HCT116 (cell line): ENCODE measurements around the gene GPAM. TPM values are rescaled to one million over a fixed set of nuclear protein-coding genes. Genes with fewer than 3 reads are reported as not detected.

Experiments
- ATAC-seq: fragments of 200-7000 bp; cut with Tn5 transposase; 2 replicates; pipeline ENCODE4 v1.9.1; 2020; ENCODE audit warnings: mild to moderate bottlenecking, moderate library complexity
- BruUV-seq: library from RNA; stranded (reverse); fragments of 400-500 nt; replicated peaks from 2 replicates; lab custom pipeline; 2021; lab: Mats Ljungman, UMichigan
- CTCF ChIA-PET: fragments of 300-600 bp; sonication (Branson Sonifier 250); formaldehyde crosslinking; loops from one replicate; lab custom pipeline; 2021; ENCODE audit warnings: antibody characterized with exemption; lab: Charles Lee
- POLR2A ChIA-PET: fragments of 300-600, 350-600 bp; sonication (Branson Sonifier 250); formaldehyde crosslinking; loops from one replicate; lab custom pipeline; 2021; ENCODE audit warnings: antibody characterized with exemption; lab: Charles Lee
- RAD21 ChIA-PET, 2 experiments: fragments of 300-600 bp; sonication (Branson Sonifier 250); formaldehyde crosslinking; loops; one replicate each; lab custom pipeline; 2023; ENCODE audit warnings: low total read pairs in 2 of 2; ENCODE audit not compliant: uncharacterized antibody in 2 of 2, unreplicated experiment in 2 of 2, low non-redundant PET in 1 of 2; lab: Charles Lee
- DNase-seq: peaks from one replicate; pipeline ENCODE4 v3.0.0-alpha.2; 2010; ENCODE audit warnings: low read depth, low spot score
- H2AFZ ChIP-seq: fragments of 200-600 bp; shearing (Covaris generic), sonication (generic); 2 replicates; pipeline ENCODE4 v1.6.1; 2017; ENCODE audit warnings: low read depth, mixed run types, mixed read lengths, antibody characterized with exemption, low read length; ENCODE audit not compliant: poor library complexity, severe bottlenecking
- H3K27ac ChIP-seq: 2 replicates; pipeline ENCODE4 v1.5.1; 2012; ENCODE audit warnings: low read depth, low read length
- H3K27me3 ChIP-seq: fragments of 200-600 bp; sonication (generic); 2 replicates; pipeline ENCODE4 v1.6.1; 2016; ENCODE audit warnings: mixed run types, low read length, mixed read lengths; ENCODE audit not compliant: insufficient read depth
- H3K36me3 ChIP-seq, 2 experiments: fragments of 200-500 bp in 1 of 2; fragments of 200-600 bp in 1 of 2; sonication (Bioruptor generic) in 1 of 2; sonication (generic) in 1 of 2; 2 replicates each; pipeline versions ENCODE4 v1.5.1 to v1.6.1; 2014 to 2016; ENCODE audit warnings: low read length in 2 of 2, inconsistent platforms in 1 of 2, mixed read lengths in 1 of 2, mixed run types in 1 of 2; ENCODE audit not compliant: insufficient read depth in 2 of 2, control insufficient read depth in 1 of 2
- H3K4me1 ChIP-seq, 2 experiments: fragments of 200-600 bp in 1 of 2; sonication (generic) in 1 of 2; 2 replicates each; pipeline versions ENCODE4 v1.5.1 to v1.6.1; 2012 to 2017; ENCODE audit warnings: low read length in 2 of 2, inconsistent platforms in 1 of 2, mild to moderate bottlenecking in 1 of 2, mixed read lengths in 1 of 2, mixed run types in 1 of 2, moderate library complexity in 1 of 2; ENCODE audit not compliant: insufficient read depth in 2 of 2, control insufficient read depth in 1 of 2
- H3K4me2 ChIP-seq: fragments of 200-600 bp; sonication (generic); 2 replicates; pipeline ENCODE4 v1.6.1; 2017; ENCODE audit warnings: mixed run types, low read length, mixed read lengths
- H3K4me3 ChIP-seq, 2 experiments: fragments of 200-600 bp in 1 of 2; sonication (generic) in 1 of 2; replicated peaks in 1 of 2; 2 replicates each; pipeline ENCODE4 v1.5.1; 2011 to 2016; ENCODE audit warnings: low read length in 2 of 2, control low read depth in 1 of 2, low read depth in 1 of 2, mild to moderate bottlenecking in 1 of 2, mixed read lengths in 1 of 2, mixed run types in 1 of 2
- H3K79me2 ChIP-seq: fragments of 200-600 bp; sonication (generic); 2 replicates; pipeline ENCODE4 v1.6.1; 2017; ENCODE audit warnings: mild to moderate bottlenecking, mixed run types, low read length, moderate library complexity, mixed read lengths; ENCODE audit not compliant: insufficient read depth
- H3K9ac ChIP-seq: fragments of 200-600 bp; sonication (generic); 2 replicates; pipeline ENCODE4 v1.6.1; 2016; ENCODE audit warnings: low read length, mixed read lengths
- H3K9me2 ChIP-seq: fragments of 200-600 bp; sonication (generic), shearing (Covaris generic); 2 replicates; pipeline ENCODE4 v1.6.1; 2017; ENCODE audit warnings: mixed run types, mild to moderate bottlenecking, moderate library complexity; ENCODE audit not compliant: insufficient read depth
- H3K9me3 ChIP-seq, 2 experiments: fragments of 200-500 bp in 1 of 2; fragments of 200-600 bp in 1 of 2; sonication (Bioruptor generic) in 1 of 2; sonication (generic) in 1 of 2; 2 replicates each; pipeline ENCODE4 v1.6.1; 2014 to 2017; ENCODE audit warnings: low read length in 2 of 2, mixed read lengths in 2 of 2, inconsistent platforms in 1 of 2, low read depth in 1 of 2, mild to moderate bottlenecking in 1 of 2, mixed run types in 1 of 2, moderate library complexity in 1 of 2; ENCODE audit not compliant: control insufficient read depth in 1 of 2, insufficient read depth in 1 of 2
- H4K20me1 ChIP-seq: fragments of 200-600 bp; sonication (generic), shearing (Covaris generic); 2 replicates; pipeline ENCODE4 v1.6.1; 2017; ENCODE audit warnings: mixed run types, mild to moderate bottlenecking, moderate library complexity; ENCODE audit not compliant: insufficient read depth
- CBX3 ChIP-seq: IDR thresholded peaks from 2 replicates; pipeline ENCODE4 v1.6.1; 2012; ENCODE audit warnings: low read depth
- CEBPB ChIP-seq: IDR thresholded peaks from 2 replicates; pipeline ENCODE4 v1.6.1; 2012; ENCODE audit warnings: low read depth
- EGR1 ChIP-seq: IDR thresholded peaks from 2 replicates; pipeline ENCODE4 v1.6.1; 2012; ENCODE audit warnings: low read depth
- EZH2 ChIP-seq: fragments of 200-600 bp; sonication (generic); IDR thresholded peaks from 2 replicates; pipeline ENCODE4 v1.6.1; 2017; ENCODE audit warnings: antibody characterized with exemption, mixed run types
- FOSL1 ChIP-seq: IDR thresholded peaks from 2 replicates; pipeline ENCODE4 v1.6.1; 2012; ENCODE audit warnings: low read depth
- POLR2AphosphoS5 ChIP-seq: IDR thresholded peaks from 2 replicates; pipeline ENCODE4 v1.6.1; 2011; ENCODE audit warnings: mild to moderate bottlenecking, low read depth, low read length, moderate library complexity
- SIN3A ChIP-seq: IDR thresholded peaks from 2 replicates; pipeline ENCODE4 v1.6.1; 2012; ENCODE audit warnings: low read depth
- TCF7L2 ChIP-seq: IDR thresholded peaks from 2 replicates; pipeline ENCODE4 v1.7.0; 2011; ENCODE audit warnings: borderline replicate concordance, inconsistent platforms; ENCODE audit not compliant: insufficient read depth, insufficient read length; ENCODE audit errors: extremely low read depth
- ZBTB33 ChIP-seq: IDR thresholded peaks from 2 replicates; pipeline ENCODE4 v1.6.1; 2011; ENCODE audit warnings: mild to moderate bottlenecking, low read length, moderate library complexity; ENCODE audit not compliant: insufficient replicate concordance; ENCODE audit errors: extremely low read depth
- ZFX ChIP-seq: fragments of 450-650 bp; IDR thresholded peaks from 2 replicates; pipeline ENCODE4 v1.6.1; 2017
- ZNF274 ChIP-seq: fragments of 200-500 bp; sonication (Bioruptor generic); IDR thresholded peaks from 2 replicates; pipeline ENCODE4 v1.6.1; 2014; ENCODE audit warnings: mild to moderate bottlenecking, low read depth, low read length, inconsistent platforms
- intact Hi-C: fragments of 100-400 bp; cut with micrococcal nuclease; formaldehyde crosslinking; loops from 2 replicates; pipeline ENCODE4 v1.10.0; 2022
- total RNA-seq: library from RNA; stranded (reverse); gene quantifications from one replicate; pipeline ENCODE4 v1.2.1, GENCODE V29; 2021; ENCODE audit not compliant: unreplicated experiment
- TF ChIP-seq, protein P1 (sequence below): IDR thresholded peaks from 2 replicates; pipeline ENCODE4 v1.6.1; 2012
- TF ChIP-seq, protein P2 (sequence below): IDR thresholded peaks from 2 replicates; pipeline ENCODE4 v1.6.1; 2012; ENCODE audit warnings: low read depth
- TF ChIP-seq, protein P3 (sequence below), 3 experiments: fragments of 200-600 bp in 1 of 3; sonication (generic) in 1 of 3; IDR thresholded peaks in 2 of 3; conservative IDR thresholded peaks in 1 of 3; 2 replicates each; pipeline ENCODE4 v1.5.1; 2012 to 2017; ENCODE audit warnings: low read depth in 2 of 3, low read length in 2 of 3, antibody characterized with exemption in 1 of 3, borderline replicate concordance in 1 of 3, control low read depth in 1 of 3, mild to moderate bottlenecking in 1 of 3, mixed read lengths in 1 of 3, mixed run types in 1 of 3, moderate library complexity in 1 of 3; ENCODE audit not compliant: insufficient read depth in 1 of 3
- TF ChIP-seq, protein P4 (sequence below): IDR thresholded peaks from 2 replicates; pipeline ENCODE4 v1.6.1; 2012

The GPAM gene
- total RNA-seq, 1 experiment from 2014 or later = 19.3 TPM

DNA sequence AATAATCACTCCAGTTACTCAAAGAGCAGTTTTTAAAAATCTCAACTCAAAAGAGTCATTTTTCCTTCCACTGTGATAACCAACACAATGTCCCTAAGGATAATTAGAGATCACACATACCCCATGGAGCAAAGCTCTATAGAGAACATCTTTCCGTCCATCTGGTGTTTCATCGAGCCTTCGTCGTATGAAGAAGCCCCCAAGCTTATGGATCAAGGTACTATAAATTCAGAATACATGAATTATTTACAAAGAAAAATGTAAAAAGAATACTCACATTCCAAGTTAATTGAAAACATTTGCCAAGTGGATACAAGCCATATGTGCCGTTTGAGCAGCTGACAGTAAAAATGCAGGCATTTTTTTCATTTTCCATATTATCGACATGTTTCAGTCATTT is 14.8 kb downstream of the GPAM start:
- ATAC-seq (no peak), DNase-seq (no peak)
- H3K79me2 ChIP-seq = no peaks in the 10 kb centered on the region
- peaks cover 39 to 40% of the 10 kb centered on the region in 2 experiments for H3K36me3 ChIP-seq
- intact Hi-C loops = no loop called here
- H3K9ac ChIP-seq = no peak overlapping the region
- RAD21 ChIA-PET = no interaction called here
- CTCF ChIA-PET = interaction anchor here (1.3 kb wide), 1 partner anchor 29 kb away, joined by 3 read pairs; no protein-coding TSS in a partner anchor
- H2AFZ ChIP-seq = no peak overlapping the region
- no peak overlapping the region for H3K4me3 ChIP-seq
- H3K4me2 ChIP-seq = no peak overlapping the region
- TF ChIP-seq EZH2 (no peak), POLR2AphosphoS5 (no peak), ZFX (no peak), FOSL1 (no peak), CBX3 (no peak), CEBPB (no peak), SIN3A (no peak), ZNF274 (no peak), TCF7L2 (no peak), ZBTB33 (no peak), EGR1 (no peak)
- TF ChIP-seq, protein P1, sequence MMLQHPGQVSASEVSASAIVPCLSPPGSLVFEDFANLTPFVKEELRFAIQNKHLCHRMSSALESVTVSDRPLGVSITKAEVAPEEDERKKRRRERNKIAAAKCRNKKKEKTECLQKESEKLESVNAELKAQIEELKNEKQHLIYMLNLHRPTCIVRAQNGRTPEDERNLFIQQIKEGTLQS = no peak
- TF ChIP-seq, protein P2, sequence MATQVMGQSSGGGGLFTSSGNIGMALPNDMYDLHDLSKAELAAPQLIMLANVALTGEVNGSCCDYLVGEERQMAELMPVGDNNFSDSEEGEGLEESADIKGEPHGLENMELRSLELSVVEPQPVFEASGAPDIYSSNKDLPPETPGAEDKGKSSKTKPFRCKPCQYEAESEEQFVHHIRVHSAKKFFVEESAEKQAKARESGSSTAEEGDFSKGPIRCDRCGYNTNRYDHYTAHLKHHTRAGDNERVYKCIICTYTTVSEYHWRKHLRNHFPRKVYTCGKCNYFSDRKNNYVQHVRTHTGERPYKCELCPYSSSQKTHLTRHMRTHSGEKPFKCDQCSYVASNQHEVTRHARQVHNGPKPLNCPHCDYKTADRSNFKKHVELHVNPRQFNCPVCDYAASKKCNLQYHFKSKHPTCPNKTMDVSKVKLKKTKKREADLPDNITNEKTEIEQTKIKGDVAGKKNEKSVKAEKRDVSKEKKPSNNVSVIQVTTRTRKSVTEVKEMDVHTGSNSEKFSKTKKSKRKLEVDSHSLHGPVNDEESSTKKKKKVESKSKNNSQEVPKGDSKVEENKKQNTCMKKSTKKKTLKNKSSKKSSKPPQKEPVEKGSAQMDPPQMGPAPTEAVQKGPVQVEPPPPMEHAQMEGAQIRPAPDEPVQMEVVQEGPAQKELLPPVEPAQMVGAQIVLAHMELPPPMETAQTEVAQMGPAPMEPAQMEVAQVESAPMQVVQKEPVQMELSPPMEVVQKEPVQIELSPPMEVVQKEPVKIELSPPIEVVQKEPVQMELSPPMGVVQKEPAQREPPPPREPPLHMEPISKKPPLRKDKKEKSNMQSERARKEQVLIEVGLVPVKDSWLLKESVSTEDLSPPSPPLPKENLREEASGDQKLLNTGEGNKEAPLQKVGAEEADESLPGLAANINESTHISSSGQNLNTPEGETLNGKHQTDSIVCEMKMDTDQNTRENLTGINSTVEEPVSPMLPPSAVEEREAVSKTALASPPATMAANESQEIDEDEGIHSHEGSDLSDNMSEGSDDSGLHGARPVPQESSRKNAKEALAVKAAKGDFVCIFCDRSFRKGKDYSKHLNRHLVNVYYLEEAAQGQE = no peak
- TF ChIP-seq, protein P3, sequence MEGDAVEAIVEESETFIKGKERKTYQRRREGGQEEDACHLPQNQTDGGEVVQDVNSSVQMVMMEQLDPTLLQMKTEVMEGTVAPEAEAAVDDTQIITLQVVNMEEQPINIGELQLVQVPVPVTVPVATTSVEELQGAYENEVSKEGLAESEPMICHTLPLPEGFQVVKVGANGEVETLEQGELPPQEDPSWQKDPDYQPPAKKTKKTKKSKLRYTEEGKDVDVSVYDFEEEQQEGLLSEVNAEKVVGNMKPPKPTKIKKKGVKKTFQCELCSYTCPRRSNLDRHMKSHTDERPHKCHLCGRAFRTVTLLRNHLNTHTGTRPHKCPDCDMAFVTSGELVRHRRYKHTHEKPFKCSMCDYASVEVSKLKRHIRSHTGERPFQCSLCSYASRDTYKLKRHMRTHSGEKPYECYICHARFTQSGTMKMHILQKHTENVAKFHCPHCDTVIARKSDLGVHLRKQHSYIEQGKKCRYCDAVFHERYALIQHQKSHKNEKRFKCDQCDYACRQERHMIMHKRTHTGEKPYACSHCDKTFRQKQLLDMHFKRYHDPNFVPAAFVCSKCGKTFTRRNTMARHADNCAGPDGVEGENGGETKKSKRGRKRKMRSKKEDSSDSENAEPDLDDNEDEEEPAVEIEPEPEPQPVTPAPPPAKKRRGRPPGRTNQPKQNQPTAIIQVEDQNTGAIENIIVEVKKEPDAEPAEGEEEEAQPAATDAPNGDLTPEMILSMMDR (IDR thresholded peaks at IDR 0.05 in 2 of 3, conservative IDR thresholded peaks at IDR 0.05 in 1 of 3; ENCODE audit: borderline replicate concordance in 1 of 3, insufficient read depth in 1 of 3, low read depth in 2 of 3, low read length in 2 of 3) = no peak
- TF ChIP-seq, protein P4, sequence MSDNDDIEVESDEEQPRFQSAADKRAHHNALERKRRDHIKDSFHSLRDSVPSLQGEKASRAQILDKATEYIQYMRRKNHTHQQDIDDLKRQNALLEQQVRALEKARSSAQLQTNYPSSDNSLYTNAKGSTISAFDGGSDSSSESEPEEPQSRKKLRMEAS = no peak
- TF ChIP-seq, all 23 proteins: peak for 0
- Histone ChIP-seq H3K9me3 (no peaks in the 10 kb centered on the region), H4K20me1 (no peaks in the 10 kb centered on the region), H3K27ac (no peak overlapping the region), H3K9me2 (no peaks in the 10 kb centered on the region), H3K4me1 (no peaks in the 10 kb centered on the region), H3K27me3 (no peaks in the 10 kb centered on the region)
- POLR2A ChIA-PET = no interaction called here
- BruUV-seq = no TSS peak
